Neuronal stem cell (in vitro differentiated cells): Measurements from ENCODE around the gene RNF38.

Experiments used
- DNase-seq: peaks from one replicate; pipeline ENCODE4 v3.0.0-alpha.2; 2013; ENCODE audit warnings: low spot score
- H2AFZ ChIP-seq: one replicate; pipeline ENCODE4 v1.6.1; 2013; ENCODE audit warnings: mild to moderate bottlenecking, low read length, inconsistent platforms
- H2AK5ac ChIP-seq: 2 replicates; pipeline ENCODE4 v1.6.1; 2013; ENCODE audit warnings: low read depth, mild to moderate bottlenecking, inconsistent platforms, low read length, moderate library complexity, mixed read lengths
- H2BK120ac ChIP-seq: 2 replicates; pipeline ENCODE4 v1.6.1; 2013; ENCODE audit warnings: low read depth, mild to moderate bottlenecking, inconsistent platforms, low read length, moderate library complexity, mixed read lengths
- H2BK12ac ChIP-seq: one replicate; pipeline ENCODE4 v1.6.1; 2013; ENCODE audit warnings: low read length, inconsistent platforms
- H2BK15ac ChIP-seq: 2 replicates; pipeline ENCODE4 v1.6.1; 2013; ENCODE audit warnings: mild to moderate bottlenecking, low read length, inconsistent platforms, mixed read lengths
- H2BK5ac ChIP-seq: one replicate; pipeline ENCODE4 v1.6.1; 2013; ENCODE audit warnings: inconsistent platforms, mild to moderate bottlenecking, low read length, moderate library complexity
- H3K14ac ChIP-seq: one replicate; pipeline ENCODE4 v1.6.1; 2013; ENCODE audit warnings: low read length, inconsistent platforms
- H3K18ac ChIP-seq: 2 replicates; pipeline ENCODE4 v1.6.1; 2013; ENCODE audit warnings: low read length, inconsistent platforms
- H3K23ac ChIP-seq: 2 replicates; pipeline ENCODE4 v1.6.1; 2013; ENCODE audit warnings: low read depth, mild to moderate bottlenecking, mixed read lengths, low read length, inconsistent platforms; ENCODE audit not compliant: poor library complexity
- H3K27ac ChIP-seq: replicated peaks from 3 replicates; pipeline ENCODE4 v1.5.1; 2013; ENCODE audit warnings: low read length, inconsistent platforms
- H3K27me3 ChIP-seq, 3 experiments: 2 replicates each; pipeline ENCODE4 v1.6.1; 2013; ENCODE audit warnings: low read length in 3 of 3, mild to moderate bottlenecking in 2 of 3, inconsistent platforms in 1 of 3, low read depth in 1 of 3, mixed read lengths in 1 of 3, moderate library complexity in 1 of 3; ENCODE audit not compliant: control insufficient read depth in 3 of 3, insufficient read depth in 3 of 3
- H3K36me3 ChIP-seq, 2 donors: replicated peaks in 1 of 2; 2 replicates each; pipeline ENCODE4 v1.6.1; 2013; ENCODE audit warnings: low read length in 2 of 2; ENCODE audit not compliant: control insufficient read depth in 2 of 2, insufficient read depth in 2 of 2
- H3K4ac ChIP-seq: 2 replicates; pipeline ENCODE4 v1.6.1; 2013; ENCODE audit warnings: inconsistent platforms, mild to moderate bottlenecking, low read length, moderate library complexity
- H3K4me1 ChIP-seq, 2 donors: 1 replicate in 1 of 2; 2 replicates in 1 of 2; pipeline ENCODE4 v1.6.1; 2013; ENCODE audit warnings: low read length in 2 of 2, low read depth in 1 of 2; ENCODE audit not compliant: control insufficient read depth in 2 of 2, insufficient read depth in 1 of 2
- H3K4me2 ChIP-seq: one replicate; pipeline ENCODE4 v1.6.1; 2013; ENCODE audit warnings: mild to moderate bottlenecking, low read length, inconsistent platforms; ENCODE audit not compliant: insufficient read depth, poor library complexity, severe bottlenecking
- H3K4me3 ChIP-seq, 2 donors: 2 replicates each; pipeline ENCODE4 v1.5.1; 2013; ENCODE audit warnings: low read length in 2 of 2, mild to moderate bottlenecking in 2 of 2, inconsistent platforms in 1 of 2, moderate library complexity in 1 of 2
- H3K79me1 ChIP-seq: one replicate; pipeline ENCODE4 v1.6.1; 2013; ENCODE audit warnings: low read depth, mild to moderate bottlenecking, inconsistent platforms, low read length, moderate library complexity
- H3K9ac ChIP-seq: one replicate; pipeline ENCODE4 v1.6.1; 2013; ENCODE audit warnings: mild to moderate bottlenecking, low read depth, low read length, inconsistent platforms; ENCODE audit not compliant: poor library complexity
- H3K9me3 ChIP-seq, 2 donors: replicated peaks in 1 of 2; 2 replicates each; pipeline versions ENCODE3 to v1.6.1; 2013; ENCODE audit warnings: low read length in 2 of 2, mild to moderate bottlenecking in 2 of 2, inconsistent platforms in 1 of 2, low read depth in 1 of 2, mixed read lengths in 1 of 2, moderate library complexity in 1 of 2; ENCODE audit not compliant: control insufficient read depth in 2 of 2, insufficient read depth in 1 of 2
- H4K8ac ChIP-seq: one replicate; pipeline ENCODE4 v1.6.1; 2013; ENCODE audit warnings: low read depth, mild to moderate bottlenecking, inconsistent platforms, low read length, moderate library complexity
- H4K91ac ChIP-seq: one replicate; pipeline ENCODE4 v1.6.1; 2013; ENCODE audit warnings: low read length, low read depth, mild to moderate bottlenecking, inconsistent platforms; ENCODE audit not compliant: poor library complexity
- WGBS, 2 donors: extraction: QIAGEN DNeasy Blood & Tissue Kit; methylation state at CpG; one replicate each; pipeline ENCODE4 v1.1.7; 2013; ENCODE audit warnings: missing lambda C conversion rate in 2 of 2, mixed read lengths in 1 of 2; ENCODE audit not compliant: insufficient read length in 2 of 2, insufficient replicate concordance in 1 of 2; ENCODE audit errors: extremely low coverage in 2 of 2; 5-methylcytosine and 5-hydroxymethylcytosine counted together

Gene RNF38

DNA sequence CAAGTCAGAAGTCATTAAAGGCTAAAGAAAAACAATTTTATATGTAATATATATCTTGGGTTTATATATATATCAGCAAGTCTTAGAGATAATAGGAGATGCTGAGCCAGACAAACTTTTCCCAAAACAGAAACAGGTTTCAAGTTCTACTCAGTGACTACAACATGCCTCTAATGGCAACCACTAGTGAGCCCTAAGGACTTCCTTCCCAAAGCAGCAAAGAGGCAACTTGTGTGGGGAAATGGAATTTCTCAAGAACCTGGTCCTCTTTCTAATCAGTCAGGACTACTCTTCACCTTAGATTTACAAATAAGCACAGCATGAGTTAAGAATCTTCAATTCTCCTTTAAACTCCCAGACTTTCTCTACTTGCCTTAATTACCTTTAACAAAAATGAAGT, 17.6 kb downstream of the RNF38 start:
- Histone ChIP-seq H3K79me1 (peaks cover 5% of the 10 kb centered on the region), H2BK120ac (no peak overlapping the region), H3K4me3 (no peak overlapping the region), H2AK5ac (no peak overlapping the region), H3K4ac (no peak overlapping the region), H2BK15ac (no peak overlapping the region), H2BK12ac (no peak overlapping the region), H3K9me3 (no peaks in the 10 kb centered on the region), H2BK5ac (no peak overlapping the region), H3K9ac (no peak overlapping the region), H3K27me3 (no peaks in the 10 kb centered on the region), H3K4me2 (no peak overlapping the region), H3K14ac (no peak overlapping the region), H3K27ac (no peak overlapping the region), H3K4me1 (no peaks in the 10 kb centered on the region), H3K36me3 (peaks cover 4 to 72% of the 10 kb centered on the region in 2 donors), H4K8ac (no peak overlapping the region), H4K91ac (no peak overlapping the region), H3K23ac (no peak overlapping the region), H2AFZ (no peak overlapping the region), H3K18ac (no peak overlapping the region)
- no peak for DNase-seq

DNA sequence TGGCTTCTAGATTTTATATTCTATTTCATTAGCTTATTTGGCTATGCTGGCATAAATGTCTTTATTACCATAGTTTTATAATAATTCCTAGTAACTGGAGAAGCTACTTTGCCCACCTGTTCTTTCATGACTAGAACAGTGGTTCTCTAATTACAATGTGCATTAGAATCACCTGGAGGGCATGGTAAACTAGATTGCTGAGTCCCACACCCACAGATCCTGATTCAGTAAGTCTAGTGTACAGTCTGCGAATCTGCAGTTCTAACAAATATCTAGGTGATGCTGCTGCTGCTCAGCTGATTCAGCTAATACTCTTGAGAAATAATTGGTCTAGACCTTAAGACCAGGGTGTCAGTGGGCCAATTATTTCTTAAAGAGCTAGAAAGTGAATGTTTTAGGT, 35.5 kb downstream of the RNF38 start:
- DNase-seq: no peak
- Histone ChIP-seq H3K36me3 (peaks cover 18 to 96% of the 10 kb centered on the region in 2 donors), H3K27me3 (no peaks in the 10 kb centered on the region), H2BK120ac (no peak overlapping the region), H3K9me3 (no peaks in the 10 kb centered on the region), H3K4me1 (no peaks in the 10 kb centered on the region), H2BK12ac (no peak overlapping the region), H4K91ac (no peak overlapping the region), H3K18ac (no peak overlapping the region), H3K23ac (no peak overlapping the region), H3K4ac (no peak overlapping the region), H2AK5ac (no peak overlapping the region), H3K14ac (no peak overlapping the region), H3K27ac (no peak overlapping the region), H3K4me3 (no peak overlapping the region), H3K4me2 (no peak overlapping the region), H4K8ac (no peak overlapping the region), H2BK5ac (no peak overlapping the region), H2AFZ (no peak overlapping the region), H2BK15ac (no peak overlapping the region), H3K79me1 (no peaks in the 10 kb centered on the region), H3K9ac (no peak overlapping the region)
- WGBS, 2 donors: no CpG with 5 or more reads among the region's 1 CpG

DNA sequence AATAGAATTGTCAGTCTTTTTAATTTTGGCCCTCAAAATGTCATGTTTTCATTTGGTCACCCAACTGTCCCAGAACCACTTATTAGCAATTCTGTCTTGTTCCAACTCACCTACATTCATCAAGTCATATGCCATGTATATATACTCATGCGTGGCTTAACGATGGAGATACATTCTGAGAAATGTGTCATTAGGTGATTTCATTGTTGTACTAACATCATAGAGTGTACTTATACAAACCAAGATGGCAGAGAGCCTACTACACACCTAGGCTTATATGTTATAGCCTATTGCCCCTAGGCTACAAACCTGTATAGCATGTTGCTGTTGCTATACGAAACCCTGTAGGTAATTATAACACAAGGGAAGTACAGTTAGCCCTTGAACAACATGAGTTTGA, 36.6 kb downstream of the RNF38 start:
- Histone ChIP-seq H2BK120ac (no peak overlapping the region), H3K79me1 (no peaks in the 10 kb centered on the region), H2AK5ac (no peak overlapping the region), H3K18ac (no peak overlapping the region), H3K23ac (no peak overlapping the region), H3K4me2 (no peak overlapping the region), H3K9me3 (no peaks in the 10 kb centered on the region), H3K4ac (no peak overlapping the region), H4K91ac (no peak overlapping the region), H3K4me3 (no peak overlapping the region), H3K36me3 (peaks cover 12 to 95% of the 10 kb centered on the region in 2 donors), H3K14ac (no peak overlapping the region), H2BK12ac (no peak overlapping the region), H2AFZ (no peak overlapping the region), H3K27me3 (no peaks in the 10 kb centered on the region), H3K27ac (no peak overlapping the region), H3K4me1 (no peaks in the 10 kb centered on the region), H4K8ac (no peak overlapping the region), H2BK5ac (no peak overlapping the region), H3K9ac (no peak overlapping the region), H2BK15ac (no peak overlapping the region)
- WGBS, 2 donors: no CpG with 5 or more reads among the region's 3 CpGs
- no peak for DNase-seq

DNA sequence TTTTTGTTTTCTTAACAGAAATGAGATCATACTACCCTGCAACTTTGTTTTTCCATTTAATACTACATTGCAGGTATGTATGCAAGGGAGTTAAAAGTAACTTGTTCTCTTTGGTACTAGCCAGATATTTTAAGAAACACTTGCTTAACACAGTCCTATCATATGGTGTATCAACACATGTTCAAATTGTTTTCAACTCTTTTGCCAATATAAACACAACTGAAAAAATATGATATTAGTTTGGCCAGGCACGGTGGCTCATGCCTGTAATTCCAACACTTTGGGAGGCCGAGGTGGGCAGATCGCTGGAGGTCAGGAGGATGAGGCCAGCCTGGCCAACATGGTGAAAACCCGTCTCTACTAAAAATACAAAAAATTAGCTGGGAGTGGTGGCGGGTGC, 41.6 kb downstream of the RNF38 start:
- Histone ChIP-seq H3K4me2 (no peak overlapping the region), H2BK5ac (no peak overlapping the region), H3K18ac (no peak overlapping the region), H4K91ac (no peak overlapping the region), H4K8ac (no peak overlapping the region), H3K79me1 (no peaks in the 10 kb centered on the region), H3K4me3 (no peak overlapping the region), H2BK120ac (no peak overlapping the region), H3K27ac (no peak overlapping the region), H2AFZ (no peak overlapping the region), H3K4ac (no peak overlapping the region), H3K4me1 (no peaks in the 10 kb centered on the region), H3K9ac (no peak overlapping the region), H3K9me3 (no peaks in the 10 kb centered on the region), H3K14ac (no peak overlapping the region), H2AK5ac (no peak overlapping the region), H3K36me3 (peaks cover 9 to 95% of the 10 kb centered on the region in 2 donors), H2BK15ac (no peak overlapping the region), H2BK12ac (no peak overlapping the region), H3K23ac (no peak overlapping the region), H3K27me3 (no peaks in the 10 kb centered on the region)
- DNase-seq: no peak
- WGBS, 2 donors: no CpG with 5 or more reads among the region's 5 CpGs
